Anterior cingulate cortex (tissue), 58 donors: ENCODE measurements around the gene B3GALT5.

Experiments
- DNase-seq, 58 donors: peaks; one replicate each; lab custom pipeline; 2025; lab: John Stamatoyannopoulos, UW

The B3GALT5 gene

GRCh38 chr21:39640754-39641153 is 28.0 kb downstream of the B3GALT5 start:
- no peak for DNase-seq

GRCh38 chr21:39641827-39642450 is 29.2 kb downstream of the B3GALT5 start:
- DNase-seq, result no peak

- no peak for DNase-seq
These were observed 31.4 kb downstream of the B3GALT5 start for GRCh38 chr21:39644062-39644560.

DNA sequence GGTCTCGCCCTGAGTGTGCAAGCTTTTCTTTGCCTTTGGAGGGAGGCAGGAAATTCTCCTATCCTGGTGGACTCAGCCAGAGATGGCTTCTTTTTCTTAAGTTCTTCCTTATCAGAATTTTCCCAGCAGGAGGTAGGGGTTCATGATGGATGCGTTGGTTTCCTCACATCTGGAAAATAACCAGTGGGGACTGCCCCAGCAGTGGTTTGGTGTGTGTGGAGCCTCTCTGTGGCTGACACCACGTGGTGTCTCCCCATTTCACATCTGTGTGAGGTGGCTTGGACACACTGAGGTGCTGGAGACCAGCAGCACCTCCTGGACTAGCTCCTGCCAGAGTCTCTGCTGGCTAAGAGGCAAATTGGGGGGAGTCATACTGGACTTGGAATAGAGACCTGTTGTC is 32.6 kb downstream of the B3GALT5 start:
- DNase-seq, result no peak

- no peak for DNase-seq
These were observed 34.7 kb downstream of the B3GALT5 start for GRCh38 chr21:39647476-39647875.

- DNase-seq, result no peak
These were observed 36.1 kb downstream of the B3GALT5 start for GRCh38 chr21:39648879-39649278.

DNA sequence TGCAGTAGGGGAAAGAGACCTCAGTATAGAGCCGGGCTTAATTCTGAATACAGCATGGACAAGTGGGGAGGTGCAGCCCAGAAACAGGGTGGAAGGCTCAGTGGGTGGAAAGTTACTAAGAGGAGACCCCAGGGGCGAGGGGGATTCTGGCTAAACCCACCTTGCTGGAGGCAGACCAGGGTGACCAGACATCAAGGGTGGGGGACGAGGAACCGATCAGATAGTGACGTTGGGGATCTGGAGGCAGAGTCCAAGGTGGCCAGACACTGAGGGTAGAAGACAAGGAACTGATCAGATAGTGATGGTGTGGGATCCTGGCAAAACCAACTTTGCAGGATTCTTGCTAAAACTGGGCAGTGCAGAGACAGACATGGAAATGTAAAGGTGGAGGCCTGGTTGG is 36.8 kb downstream of the B3GALT5 start:
- no peak for DNase-seq

DNA sequence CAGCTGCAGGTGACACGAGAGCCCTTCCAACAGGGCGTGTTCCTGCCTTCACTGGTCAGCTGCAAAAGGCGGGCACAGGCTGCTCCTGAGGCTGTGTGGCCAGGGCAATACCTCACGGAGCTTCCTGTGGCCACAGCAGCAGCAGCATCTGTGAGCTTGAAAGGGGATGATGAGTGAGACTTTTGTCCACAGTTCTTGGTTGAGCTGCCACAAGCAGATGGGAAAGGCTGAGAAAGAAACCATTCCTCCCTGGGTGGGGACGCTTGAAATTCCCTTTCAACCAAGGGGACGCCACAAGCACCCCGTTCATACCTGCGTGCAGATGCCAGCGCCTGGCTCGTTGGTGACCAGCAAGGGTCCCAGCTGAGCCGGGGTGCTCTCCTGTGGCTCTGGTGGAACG is 37.6 kb downstream of the B3GALT5 start:
- DNase-seq, result no peak

- no peak for DNase-seq
These were observed 38.1 kb downstream of the B3GALT5 start for GRCh38 chr21:39650801-39651200.

GRCh38 chr21:39651206-39651605 is 38.5 kb downstream of the B3GALT5 start:
- no peak for DNase-seq

DNA sequence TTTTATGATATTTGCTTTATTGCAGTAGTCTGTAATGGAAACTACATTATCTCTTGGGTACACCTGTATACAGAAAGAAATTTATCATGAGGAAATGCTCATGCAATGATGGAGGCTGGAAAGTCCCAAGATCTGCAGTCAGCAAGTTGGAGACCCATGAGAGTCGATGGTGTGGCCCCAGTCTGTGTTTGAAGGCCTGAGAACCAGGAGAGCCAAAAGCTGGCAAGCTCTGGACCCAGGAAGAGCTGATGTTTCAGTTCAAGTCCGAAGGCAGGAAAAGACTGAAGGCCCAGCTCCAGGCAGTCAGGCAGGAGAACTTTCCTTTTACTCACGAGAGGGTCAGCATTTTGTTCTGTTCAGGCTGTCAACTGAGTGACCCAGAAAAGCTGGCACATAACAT is 42.2 kb downstream of the B3GALT5 start:
- no peak for DNase-seq

- DNase-seq, result no peak
These were observed 42.8 kb downstream of the B3GALT5 start for GRCh38 chr21:39655589-39655988.

DNA sequence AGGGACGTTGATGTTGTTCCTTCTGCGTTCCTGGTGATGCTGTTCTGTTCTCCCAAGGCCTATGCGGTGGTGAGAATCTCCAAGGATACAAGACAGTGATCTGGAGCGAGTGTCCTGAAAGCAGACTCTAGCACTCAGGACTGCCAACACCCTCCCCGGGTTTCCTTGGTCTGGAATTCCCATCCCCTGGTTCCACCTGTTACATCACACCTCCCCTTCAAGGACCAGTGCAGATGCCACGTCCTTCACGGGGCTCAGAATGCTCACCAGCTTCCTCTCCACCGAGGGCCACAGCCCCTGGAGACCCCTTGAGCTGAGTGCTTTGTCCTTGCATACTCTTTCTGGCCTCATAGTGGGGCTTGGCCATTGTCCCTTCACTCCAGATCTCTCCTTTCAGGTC is 43.5 kb downstream of the B3GALT5 start:
- no peak for DNase-seq

- DNase-seq, result no peak
These were observed 44.5 kb downstream of the B3GALT5 start for GRCh38 chr21:39657091-39657689.

GRCh38 chr21:39658066-39658465 is 45.3 kb downstream of the B3GALT5 start:
- no peak for DNase-seq

GRCh38 chr21:39659070-39659815 is 46.5 kb downstream of the B3GALT5 start:
- DNase-seq, result no peak

DNA sequence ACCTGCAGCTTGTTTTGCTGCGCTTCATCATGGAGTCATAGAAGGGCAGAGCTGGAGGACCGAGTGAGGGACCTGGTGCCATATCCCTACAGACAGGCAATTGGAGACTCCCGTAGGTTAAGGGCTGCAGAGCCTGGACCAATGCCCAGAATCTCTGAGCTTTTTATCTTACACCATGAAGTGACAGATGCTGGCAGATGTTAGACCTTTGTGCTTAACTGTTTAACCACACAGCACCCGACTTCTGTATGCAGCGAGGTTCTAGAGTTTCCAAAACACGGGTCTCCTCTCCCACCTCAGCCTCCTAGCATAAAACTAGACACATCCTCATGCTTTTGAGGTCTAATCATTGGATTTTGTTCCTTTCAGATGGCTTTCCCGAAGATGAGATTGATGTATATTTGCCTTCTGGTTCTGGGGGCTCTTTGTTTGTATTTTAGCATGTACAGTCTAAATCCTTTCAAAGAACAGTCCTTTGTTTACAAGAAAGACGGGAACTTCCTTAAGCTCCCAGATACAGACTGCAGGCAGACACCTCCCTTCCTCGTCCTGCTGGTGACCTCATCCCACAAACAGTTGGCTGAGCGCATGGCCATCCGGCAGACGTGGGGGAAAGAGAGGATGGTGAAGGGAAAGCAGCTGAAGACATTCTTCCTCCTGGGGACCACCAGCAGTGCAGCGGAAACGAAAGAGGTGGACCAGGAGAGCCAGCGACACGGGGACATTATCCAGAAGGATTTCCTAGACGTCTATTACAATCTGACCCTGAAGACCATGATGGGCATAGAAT is 47.6 kb downstream of the B3GALT5 start:
- DNase-seq, result no peak

DNA sequence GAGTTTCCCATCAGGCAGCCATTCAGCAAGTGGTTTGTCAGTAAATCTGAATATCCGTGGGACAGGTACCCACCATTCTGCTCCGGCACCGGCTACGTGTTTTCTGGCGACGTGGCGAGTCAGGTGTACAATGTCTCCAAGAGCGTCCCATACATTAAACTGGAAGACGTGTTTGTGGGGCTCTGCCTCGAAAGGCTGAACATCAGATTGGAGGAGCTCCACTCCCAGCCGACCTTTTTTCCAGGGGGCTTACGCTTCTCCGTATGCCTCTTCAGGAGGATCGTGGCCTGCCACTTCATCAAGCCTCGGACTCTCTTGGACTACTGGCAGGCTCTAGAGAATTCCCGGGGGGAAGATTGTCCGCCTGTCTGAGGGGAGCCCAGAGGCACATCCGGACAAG is 48.4 kb downstream of the B3GALT5 start:
- DNase-seq, result no peak

DNA sequence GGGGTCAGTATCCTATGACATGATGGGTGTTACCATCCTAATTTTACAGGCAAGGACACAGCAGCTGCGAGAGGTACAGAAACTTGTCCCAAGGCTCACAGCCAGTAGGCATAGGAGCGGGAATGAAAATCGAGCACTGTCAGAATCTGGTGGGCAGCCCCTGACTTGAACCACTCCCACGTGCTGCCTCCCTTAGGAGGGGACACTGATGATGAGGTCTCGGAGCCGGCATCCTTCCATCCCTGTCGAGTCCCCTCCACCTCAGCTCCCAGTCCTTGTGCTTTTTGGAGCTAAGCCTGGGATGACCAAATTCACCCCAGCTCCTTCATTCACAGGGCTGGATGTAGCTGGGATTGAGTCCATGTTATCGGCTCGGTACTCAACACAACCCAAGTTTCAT is 49.0 kb downstream of the B3GALT5 start:
- no peak for DNase-seq

DNA sequence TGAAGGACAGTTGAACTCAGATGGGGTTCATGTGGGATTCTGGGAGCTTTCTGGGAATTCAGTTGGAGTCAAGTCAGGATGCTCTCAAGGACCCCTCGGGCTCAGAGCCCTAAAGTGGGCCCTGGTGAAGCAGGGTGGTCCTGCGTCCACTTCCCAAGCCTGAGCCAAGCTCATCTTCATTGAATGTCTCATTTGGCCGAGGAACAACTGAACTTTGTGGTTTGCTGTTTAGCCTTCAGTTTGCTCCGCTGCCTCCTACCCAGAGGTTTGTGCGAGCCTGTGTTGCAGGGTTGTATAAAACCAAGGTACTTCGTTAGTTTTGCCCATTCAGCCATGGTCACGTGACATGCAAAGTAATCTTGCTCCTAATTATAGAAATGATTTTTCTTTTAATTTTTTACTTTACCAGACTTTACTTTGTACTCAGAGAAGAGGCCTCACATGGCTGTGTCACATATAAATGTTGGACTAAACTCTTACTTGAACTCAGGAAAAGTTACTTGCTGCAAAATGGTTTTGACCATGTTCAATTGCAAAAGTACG is 49.7 kb downstream of the B3GALT5 start:
- no peak for DNase-seq

DNA sequence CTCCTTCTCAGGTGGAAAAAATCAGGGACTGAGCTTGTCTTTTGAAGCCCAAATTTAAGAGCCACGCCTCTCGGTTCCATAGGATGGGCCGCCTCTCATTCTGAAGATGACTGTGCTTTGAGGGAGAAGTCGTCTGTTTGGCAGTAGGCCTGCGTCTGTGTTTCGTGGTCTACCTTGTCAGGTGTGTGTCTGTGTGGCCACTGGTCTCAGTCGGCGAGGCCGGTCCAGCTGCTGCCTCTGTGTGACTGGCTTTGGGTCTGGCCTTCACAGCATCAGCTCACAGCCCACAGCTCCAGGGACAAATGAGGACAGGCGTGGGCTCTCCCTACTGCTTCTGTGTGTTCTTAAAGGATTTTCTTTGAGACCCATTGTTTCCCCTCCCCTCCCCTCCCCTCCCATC is 50.3 kb downstream of the B3GALT5 start:
- DNase-seq, result no peak
